Endothelial cell of umbilical vein (primary cell): Measurements from ENCODE around the gene ERCC1. TPM values are rescaled to one million over a fixed set of nuclear protein-coding genes. Genes with fewer than 3 reads are reported as not detected.

ENCODE experiments used
- BruUV-seq: library from RNA; stranded (reverse); fragments of 400-500 nt; replicated peaks from 2 replicates; lab custom pipeline; 2021; lab: Mats Ljungman, UMichigan
- CTCF ChIA-PET: fragments of 300-600, 350-600 bp; sonication (Branson Sonifier 250); formaldehyde crosslinking; loops from one replicate; lab custom pipeline; 2021; ENCODE audit warnings: antibody characterized with exemption, inconsistent platforms; lab: Charles Lee
- POLR2A ChIA-PET: fragments of 300-600, 350-600 bp; sonication (Branson Sonifier 250); formaldehyde crosslinking; loops from one replicate; lab custom pipeline; 2021; ENCODE audit warnings: antibody characterized with exemption, inconsistent platforms; lab: Charles Lee
- DNase-seq: peaks from one replicate; pipeline ENCODE4 v3.0.0-alpha.2; 2011; ENCODE audit warnings: low read depth, low spot score
- FAIRE-seq: peaks from 2 replicates; lab custom pipeline; 2011; peaks lifted over from hg19 to GRCh38; lab: Jason Lieb, UNC
- H2AFZ ChIP-seq: 2 replicates; pipeline ENCODE4 v1.6.0; 2012; ENCODE audit warnings: low read depth, low read length, control low read depth, inconsistent platforms
- H3K27ac ChIP-seq: 2 replicates; pipeline ENCODE4 v1.5.1; 2011; ENCODE audit warnings: low read depth, mild to moderate bottlenecking, control low read depth, low read length, moderate library complexity; ENCODE audit not compliant: insufficient read depth
- H3K27me3 ChIP-seq, 2 experiments: 2 replicates each; pipeline versions ENCODE4 v1.6.0 to v1.6.1; 2011; ENCODE audit warnings: low read length in 2 of 2, mixed read lengths in 1 of 2; ENCODE audit not compliant: control insufficient read depth in 2 of 2, insufficient read depth in 2 of 2
- H3K36me3 ChIP-seq, 2 experiments: 2 replicates in 1 of 2; 3 replicates in 1 of 2; pipeline ENCODE4 v1.5.1; 2011; ENCODE audit warnings: low read length in 2 of 2, mild to moderate bottlenecking in 1 of 2, moderate library complexity in 1 of 2; ENCODE audit not compliant: control insufficient read depth in 2 of 2, insufficient read depth in 2 of 2; ENCODE audit errors: extremely low read depth in 1 of 2
- H3K4me1 ChIP-seq: 3 replicates; pipeline ENCODE4 v1.5.1; 2011; ENCODE audit warnings: mild to moderate bottlenecking, low read length; ENCODE audit not compliant: control insufficient read depth, insufficient read depth; ENCODE audit errors: extremely low read depth
- H3K4me2 ChIP-seq: 2 replicates; pipeline ENCODE4 v1.6.1; 2011; ENCODE audit warnings: low read length, control low read depth, mixed read lengths; ENCODE audit not compliant: insufficient read depth
- H3K4me3 ChIP-seq, 3 experiments: fragments of 200-600 bp in 1 of 3; sonication (generic), shearing (Covaris generic) in 1 of 3; replicated peaks in 1 of 3; 2 replicates each; pipeline ENCODE4 v1.5.1; 2011 to 2016; ENCODE audit warnings: control low read depth in 3 of 3, low read length in 3 of 3, mild to moderate bottlenecking in 2 of 3, inconsistent platforms in 1 of 3, low read depth in 1 of 3, moderate library complexity in 1 of 3; ENCODE audit not compliant: insufficient read depth in 1 of 3
- H3K79me2 ChIP-seq: 2 replicates; pipeline ENCODE4 v1.6.0; 2012; ENCODE audit warnings: low read length, inconsistent platforms; ENCODE audit not compliant: control insufficient read depth, insufficient read depth
- H3K9ac ChIP-seq: replicated peaks from 2 replicates; pipeline ENCODE3; 2011; ENCODE audit warnings: low read length, control low read depth; ENCODE audit not compliant: insufficient read depth; ENCODE audit errors: extremely low read depth
- H3K9me1 ChIP-seq: replicated peaks from 3 replicates; pipeline ENCODE4 v1.6.0; 2011; ENCODE audit warnings: mild to moderate bottlenecking, low read length; ENCODE audit not compliant: control insufficient read depth, insufficient read depth; ENCODE audit errors: extremely low read depth
- H3K9me3 ChIP-seq: replicated peaks from 2 replicates; pipeline ENCODE4 v1.5.1; 2012; ENCODE audit warnings: low read length, inconsistent platforms; ENCODE audit not compliant: control insufficient read depth, insufficient read depth
- H4K20me1 ChIP-seq: replicated peaks from 2 replicates; pipeline ENCODE3; 2011; ENCODE audit warnings: mild to moderate bottlenecking, low read length; ENCODE audit not compliant: control insufficient read depth, insufficient read depth; ENCODE audit errors: extremely low read depth
- EZH2 ChIP-seq: IDR thresholded peaks from 2 replicates; pipeline ENCODE4 v1.6.1; 2012; ENCODE audit warnings: borderline replicate concordance, low read depth, mild to moderate bottlenecking, moderate library complexity, low read length, inconsistent platforms; ENCODE audit not compliant: severe bottlenecking
- FOS ChIP-seq: IDR thresholded peaks from 2 replicates; pipeline ENCODE4 v1.6.1; 2011; ENCODE audit warnings: mild to moderate bottlenecking, low read length, moderate library complexity, borderline replicate concordance; ENCODE audit not compliant: insufficient read depth
- GATA2 ChIP-seq: IDR thresholded peaks from 2 replicates; pipeline ENCODE4 v1.7.0; 2011; ENCODE audit warnings: low read depth, mild to moderate bottlenecking, moderate library complexity, mixed read lengths, low read length; ENCODE audit not compliant: insufficient read length, insufficient read depth
- JUN ChIP-seq: IDR thresholded peaks from 2 replicates; pipeline ENCODE4 v1.6.1; 2011; ENCODE audit warnings: borderline replicate concordance, low read depth; ENCODE audit not compliant: insufficient read length, insufficient read depth
- MYC ChIP-seq: IDR thresholded peaks from one replicate; pipeline ENCODE4 v1.6.1; 2011; ENCODE audit warnings: mild to moderate bottlenecking, low read depth, low read length
- POLR2A ChIP-seq: IDR thresholded peaks from 2 replicates; pipeline ENCODE4 v1.6.1; 2012; ENCODE audit warnings: low read depth, mild to moderate bottlenecking, control low read depth, low read length
- POLR2AphosphoS5 ChIP-seq: IDR thresholded peaks from 2 replicates; pipeline ENCODE4 v1.6.1; 2012; ENCODE audit warnings: low read depth, mild to moderate bottlenecking, control low read depth, low read length, moderate library complexity; ENCODE audit not compliant: insufficient read depth
- dilution Hi-C: fragments of 300-500 bp; cut with MboI; formaldehyde crosslinking; loops from one replicate; pipeline ENCODE4 v1.15.0; 2019; ENCODE audit warnings: low sequenced_read_pairs; ENCODE audit not compliant: extremely low pct_ligation_motif_present
- intact Hi-C: fragments of 100-400 bp; cut with micrococcal nuclease; formaldehyde crosslinking; loops from one replicate; pipeline ENCODE4 v1.10.0; 2022
- polyA plus RNA-seq, 4 experiments: library from polyadenylated mRNA; depleted of rRNA in 3 of 4; stranded (reverse) in 3 of 4; unstranded in 1 of 4; fragments of >200 nt; gene quantifications; 2 replicates each; pipeline versions ENCODE4 v1.2.1 to v1.2.3, GENCODE V29; 2011 to 2012; ENCODE audit warnings: missing spikeins in 1 of 4
- total RNA-seq: library from RNA; stranded (reverse); gene quantifications from 2 replicates; pipeline ENCODE4 v1.2.3, GENCODE V29; 2021
- TF ChIP-seq, protein P1 (sequence below): IDR thresholded peaks from 2 replicates; pipeline ENCODE4 v1.6.1; 2011; ENCODE audit not compliant: insufficient read depth, insufficient read length
- TF ChIP-seq, protein P2 (sequence below), 2 donors: IDR thresholded peaks; 1 replicate in 1 of 2; 2 replicates in 1 of 2; pipeline ENCODE4 v1.5.1; 2011; ENCODE audit warnings: low read length in 2 of 2, mild to moderate bottlenecking in 2 of 2, moderate library complexity in 2 of 2, control low read depth in 1 of 2, inconsistent platforms in 1 of 2, low read depth in 1 of 2; ENCODE audit not compliant: insufficient read depth in 1 of 2; ENCODE audit errors: extremely low read depth in 1 of 2

Gene ERCC1
- total and polyA plus RNA-seq, 2 donors (not counting 3 experiments of a cell fraction or from before 2014, with no cell fraction given) = 81.8 to 126 TPM

DNA sequence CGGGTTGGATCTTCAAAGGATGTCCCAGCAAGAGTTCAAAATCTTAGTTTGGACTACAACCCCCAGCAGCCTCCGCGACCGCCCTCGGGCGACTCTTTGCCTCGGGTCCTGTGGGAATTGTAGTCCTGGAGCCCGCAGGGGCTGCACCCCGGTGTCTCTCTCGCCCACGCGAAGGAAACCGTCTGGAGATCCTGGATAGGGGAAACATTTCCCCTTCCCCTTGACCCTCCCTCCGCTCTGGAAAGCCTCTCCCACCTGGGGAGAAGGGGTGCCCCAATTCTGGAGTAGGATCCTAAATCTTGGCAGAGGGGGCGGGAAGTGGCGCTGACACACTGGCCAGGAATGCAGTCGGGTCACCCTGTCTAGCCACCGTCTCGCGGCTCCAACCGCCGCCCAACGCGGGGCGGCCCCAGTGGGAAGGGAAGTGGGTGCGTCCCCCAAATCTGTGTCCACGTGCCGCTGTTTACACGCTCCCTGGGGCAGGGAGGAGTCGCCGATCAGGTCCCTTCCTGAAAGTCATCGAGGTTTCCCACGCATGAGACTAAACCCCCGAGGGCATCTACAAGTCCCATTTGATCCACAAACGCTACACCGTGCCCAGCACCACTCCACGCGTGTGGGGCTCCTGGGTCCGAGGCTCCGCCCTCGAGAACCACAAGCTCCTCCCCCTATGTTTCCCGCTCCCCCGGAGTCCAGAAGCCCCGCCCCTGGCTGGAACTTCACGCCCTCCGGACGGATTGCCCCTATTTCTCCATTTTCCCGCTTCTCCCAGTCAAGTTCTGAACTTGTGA, 18.1 kb downstream of the ERCC1 start:
- Histone ChIP-seq H3K36me3 (no peaks in the 10 kb centered on the region), H3K4me2 (peak overlapping the region; percentile 56), H3K4me1 (peaks cover 27% of the 10 kb centered on the region), H3K27ac (peak overlapping the region; percentile 88), H3K9me3 (no peaks in the 10 kb centered on the region), H3K79me2 (peaks cover 59% of the 10 kb centered on the region), H3K27me3 (no peaks in the 10 kb centered on the region), H2AFZ (peak overlapping the region; percentile 32), H3K4me3 (peak overlapping the region; percentile 73 to 83 (median 81)), H3K9ac (peak overlapping the region; percentile 82), H4K20me1 (no peaks in the 10 kb centered on the region), H3K9me1 (no peaks in the 10 kb centered on the region)
- FAIRE-seq = peak; percentile 97
- no TSS peak for BruUV-seq
- ChIA-PET CTCF (interaction anchor here (0.6 to 6.6 kb wide), 9 partner anchors 19 to 80 kb away, joined by 3 to 101 read pairs (median 18); partner anchors contain the start of gene ERCC1), POLR2A (interaction anchor here (1.0 to 1.2 kb wide), 2 partner anchors 19 to 64 kb away, joined by 3 read pairs; no protein-coding TSS in a partner anchor)
- intact Hi-C loops (loop anchor here (1.0 kb wide), 3 partner anchors 18 to 73 kb away; partner anchors contain the start of gene ERCC1), dilution Hi-C loops (no loop called here)
- TF ChIP-seq POLR2AphosphoS5 (peak; percentile 55), GATA2 (no peak), POLR2A (peak; percentile 43), JUN (peak; percentile 25), FOS (peak; percentile 78), EZH2 (no peak), MYC (peak; percentile 22)
- TF ChIP-seq, protein P1, sequence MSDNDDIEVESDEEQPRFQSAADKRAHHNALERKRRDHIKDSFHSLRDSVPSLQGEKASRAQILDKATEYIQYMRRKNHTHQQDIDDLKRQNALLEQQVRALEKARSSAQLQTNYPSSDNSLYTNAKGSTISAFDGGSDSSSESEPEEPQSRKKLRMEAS = peak; percentile 67
- TF ChIP-seq, protein P2, sequence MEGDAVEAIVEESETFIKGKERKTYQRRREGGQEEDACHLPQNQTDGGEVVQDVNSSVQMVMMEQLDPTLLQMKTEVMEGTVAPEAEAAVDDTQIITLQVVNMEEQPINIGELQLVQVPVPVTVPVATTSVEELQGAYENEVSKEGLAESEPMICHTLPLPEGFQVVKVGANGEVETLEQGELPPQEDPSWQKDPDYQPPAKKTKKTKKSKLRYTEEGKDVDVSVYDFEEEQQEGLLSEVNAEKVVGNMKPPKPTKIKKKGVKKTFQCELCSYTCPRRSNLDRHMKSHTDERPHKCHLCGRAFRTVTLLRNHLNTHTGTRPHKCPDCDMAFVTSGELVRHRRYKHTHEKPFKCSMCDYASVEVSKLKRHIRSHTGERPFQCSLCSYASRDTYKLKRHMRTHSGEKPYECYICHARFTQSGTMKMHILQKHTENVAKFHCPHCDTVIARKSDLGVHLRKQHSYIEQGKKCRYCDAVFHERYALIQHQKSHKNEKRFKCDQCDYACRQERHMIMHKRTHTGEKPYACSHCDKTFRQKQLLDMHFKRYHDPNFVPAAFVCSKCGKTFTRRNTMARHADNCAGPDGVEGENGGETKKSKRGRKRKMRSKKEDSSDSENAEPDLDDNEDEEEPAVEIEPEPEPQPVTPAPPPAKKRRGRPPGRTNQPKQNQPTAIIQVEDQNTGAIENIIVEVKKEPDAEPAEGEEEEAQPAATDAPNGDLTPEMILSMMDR (IDR thresholded peaks at IDR 0.05; ENCODE audit: extremely low read depth in 1 of 2, insufficient read depth in 1 of 2, low read depth in 1 of 2, low read length in 2 of 2) = no peak
- peak; percentile 93 for DNase-seq
